ENCODE measurements around the gene IRF9. TPM values are rescaled to one million over a fixed set of nuclear protein-coding genes. Genes with fewer than 3 reads are reported as not detected.

IRF9 gene
- total RNA-seq, 1 experiment from 2014 or later = 27.6 TPM

DNA sequence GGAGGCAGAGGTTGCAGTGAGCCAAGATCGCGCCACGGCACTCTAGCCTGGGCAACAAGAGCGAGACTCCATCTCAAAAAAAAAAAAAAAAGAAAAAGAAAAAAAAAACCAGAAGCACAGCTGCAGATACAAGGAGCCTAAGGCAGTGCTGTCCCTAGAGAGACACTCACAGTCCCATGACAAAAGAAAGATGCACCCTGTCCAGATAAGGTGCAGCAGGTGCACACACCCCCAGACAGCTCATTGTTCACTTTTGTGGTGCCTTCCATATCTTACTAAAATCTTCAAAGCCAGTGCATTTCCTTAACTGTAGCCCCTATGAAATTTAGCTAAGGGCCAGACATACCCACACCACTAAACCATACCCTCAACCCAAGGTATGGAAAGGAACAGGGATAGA lies 38.6 kb upstream of the IRF9 start:
- Histone ChIP-seq H3K9ac (ENCODE audit: extremely low read depth, insufficient read length, low read length) (no peak overlapping the region), H3T11ph (ENCODE audit: low read length) (no peak overlapping the region), H4K20me1 (ENCODE audit: control insufficient read depth, insufficient read depth, insufficient read length) (no peaks in the 10 kb centered on the region), H3K4ac (ENCODE audit: low read depth, low read length) (no peak overlapping the region), H4K8ac (replicated peaks; ENCODE audit: insufficient read length, low read depth, low read length) (no peak overlapping the region), H2AFZ (ENCODE audit: low read length) (no peak overlapping the region), H3K27me3 (ENCODE audit: insufficient read depth, low read length) (no peaks in the 10 kb centered on the region), H3K79me1 (ENCODE audit: insufficient read depth, low read depth, low read length, poor library complexity, severe bottlenecking) (no peaks in the 10 kb centered on the region), H4K91ac (ENCODE audit: insufficient read length, low read depth, low read length) (no peak overlapping the region), H2AK5ac (ENCODE audit: insufficient read length, low read length) (no peak overlapping the region), H2BK15ac (ENCODE audit: low read depth, low read length) (no peak overlapping the region), H3K23ac (ENCODE audit: insufficient read length, low read depth, low read length) (no peak overlapping the region), H4K5ac (ENCODE audit: insufficient read length, low read depth, low read length) (no peak overlapping the region), H2BK20ac (ENCODE audit: low read depth, low read length, poor library complexity, severe bottlenecking) (no peak overlapping the region), H3K27ac (ENCODE audit: insufficient read length, low read depth, low read length) (no peak overlapping the region), H2BK120ac (ENCODE audit: low read depth, low read length, poor library complexity, severe bottlenecking) (no peak overlapping the region), H3K18ac (ENCODE audit: insufficient read length, low read depth, low read length) (no peak overlapping the region), H3K79me2 (ENCODE audit: insufficient read depth, low read length) (no peaks in the 10 kb centered on the region), H3K56ac (ENCODE audit: insufficient read length, low read depth, low read length) (no peak overlapping the region), H3K4me2 (ENCODE audit: insufficient read depth, insufficient read length, low read length) (no peak overlapping the region), H3K4me1 (ENCODE audit: insufficient read depth, low read length) (no peaks in the 10 kb centered on the region), H3K9me3 (ENCODE audit: control insufficient read depth, low read depth, low read length) (no peaks in the 10 kb centered on the region), H3K14ac (ENCODE audit: insufficient read depth, low read length) (no peak overlapping the region), H2BK5ac (ENCODE audit: insufficient read length, low read length) (no peak overlapping the region), H2BK12ac (ENCODE audit: insufficient read length, low read depth, low read length) (no peak overlapping the region), H3K23me2 (ENCODE audit: insufficient read length, low read depth, low read length, poor library complexity, severe bottlenecking) (no peaks in the 10 kb centered on the region)
- peaks cover 24 to 64% (median 56%) of the 10 kb centered on the region in 3 experiments; a peak in 6 of 7 replicates for H3K36me3 Mint-ChIP-seq (ENCODE audit: insufficient read depth in 1 of 3, low read depth in 3 of 3)
- no peaks in the 10 kb centered on the region for H3K4me1 Mint-ChIP-seq
- no CpG with 5 or more reads among the region's 4 CpGs for WGBS (ENCODE audit: extremely low coverage, insufficient read length, low lambda C conversion rate)
- TF ChIP-seq, protein P1, sequence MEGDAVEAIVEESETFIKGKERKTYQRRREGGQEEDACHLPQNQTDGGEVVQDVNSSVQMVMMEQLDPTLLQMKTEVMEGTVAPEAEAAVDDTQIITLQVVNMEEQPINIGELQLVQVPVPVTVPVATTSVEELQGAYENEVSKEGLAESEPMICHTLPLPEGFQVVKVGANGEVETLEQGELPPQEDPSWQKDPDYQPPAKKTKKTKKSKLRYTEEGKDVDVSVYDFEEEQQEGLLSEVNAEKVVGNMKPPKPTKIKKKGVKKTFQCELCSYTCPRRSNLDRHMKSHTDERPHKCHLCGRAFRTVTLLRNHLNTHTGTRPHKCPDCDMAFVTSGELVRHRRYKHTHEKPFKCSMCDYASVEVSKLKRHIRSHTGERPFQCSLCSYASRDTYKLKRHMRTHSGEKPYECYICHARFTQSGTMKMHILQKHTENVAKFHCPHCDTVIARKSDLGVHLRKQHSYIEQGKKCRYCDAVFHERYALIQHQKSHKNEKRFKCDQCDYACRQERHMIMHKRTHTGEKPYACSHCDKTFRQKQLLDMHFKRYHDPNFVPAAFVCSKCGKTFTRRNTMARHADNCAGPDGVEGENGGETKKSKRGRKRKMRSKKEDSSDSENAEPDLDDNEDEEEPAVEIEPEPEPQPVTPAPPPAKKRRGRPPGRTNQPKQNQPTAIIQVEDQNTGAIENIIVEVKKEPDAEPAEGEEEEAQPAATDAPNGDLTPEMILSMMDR (conservative IDR thresholded peaks at IDR 0.05) = no peak
- H3K4me3 Mint-ChIP-seq = no peak overlapping the region
- H3K9me3 Mint-ChIP-seq = no peaks in the 10 kb centered on the region
- no peak overlapping the region for H3K27ac Mint-ChIP-seq
- H3K27me3 Mint-ChIP-seq (ENCODE audit: low read depth) = no peaks in the 10 kb centered on the region
- DNase-seq = no peak

Data from H9 (cell line).